Astrocyte (in vitro differentiated cells and primary cell): ENCODE results near the gene RBP3. TPM values are rescaled to one million over a fixed set of nuclear protein-coding genes. Genes with fewer than 3 reads are reported as not detected.

Source experiments
- DNase-seq: peaks from one replicate; pipeline ENCODE4 v3.0.0-alpha.2; 2010; ENCODE audit warnings: low read depth
- FAIRE-seq: peaks from 2 replicates; lab custom pipeline; 2011; peaks lifted over from hg19 to GRCh38; lab: Jason Lieb, UNC
- H2AFZ ChIP-seq: 2 replicates; pipeline ENCODE4 v1.6.0; 2012; ENCODE audit warnings: low read depth, low read length, inconsistent platforms
- H3K27ac ChIP-seq: 2 replicates; pipeline ENCODE4 v1.5.1; 2011; ENCODE audit warnings: low read depth, low read length, inconsistent platforms
- H3K27me3 ChIP-seq: 2 replicates; pipeline ENCODE4 v1.6.0; 2011; ENCODE audit warnings: low read length, inconsistent platforms; ENCODE audit not compliant: insufficient read depth
- H3K36me3 ChIP-seq: 2 replicates; pipeline ENCODE4 v1.5.1; 2011; ENCODE audit warnings: low read length, inconsistent platforms; ENCODE audit not compliant: insufficient read depth
- H3K4me1 ChIP-seq: 2 replicates; pipeline ENCODE4 v1.5.1; 2011; ENCODE audit warnings: low read length, inconsistent platforms; ENCODE audit not compliant: insufficient read depth
- H3K4me2 ChIP-seq: 2 replicates; pipeline ENCODE4 v1.6.0; 2012; ENCODE audit warnings: low read length, inconsistent platforms
- H3K4me3 ChIP-seq: 2 replicates; pipeline ENCODE4 v1.5.1; 2011; ENCODE audit warnings: low read depth, mild to moderate bottlenecking, low read length, inconsistent platforms; ENCODE audit not compliant: insufficient read depth
- H3K79me2 ChIP-seq: 2 replicates; pipeline ENCODE4 v1.6.0; 2012; ENCODE audit warnings: mild to moderate bottlenecking, low read length, inconsistent platforms; ENCODE audit not compliant: insufficient read depth
- H3K9ac ChIP-seq: 2 replicates; pipeline ENCODE4 v1.6.0; 2012; ENCODE audit warnings: mild to moderate bottlenecking, low read length, inconsistent platforms
- H3K9me3 ChIP-seq: 2 replicates; pipeline ENCODE4 v1.5.1; 2012; ENCODE audit warnings: low read depth, mild to moderate bottlenecking, low read length, inconsistent platforms; ENCODE audit not compliant: insufficient read depth
- H4K20me1 ChIP-seq: 2 replicates; pipeline ENCODE4 v1.6.0; 2012; ENCODE audit warnings: low read length, inconsistent platforms; ENCODE audit not compliant: insufficient read depth
- H3K27ac Mint-ChIP-seq: one replicate; pipeline ENCODE4 v1.8.0; 2021; ENCODE audit warnings: mild to moderate bottlenecking, mixed read lengths; ENCODE audit not compliant: unreplicated experiment
- H3K27me3 Mint-ChIP-seq: one replicate; pipeline ENCODE4 v1.8.0; 2021; ENCODE audit warnings: low read depth, mixed read lengths; ENCODE audit not compliant: unreplicated experiment
- H3K36me3 Mint-ChIP-seq: one replicate; pipeline ENCODE4 v1.8.0; 2021; ENCODE audit warnings: low read depth, mixed read lengths; ENCODE audit not compliant: unreplicated experiment
- H3K4me1 Mint-ChIP-seq: one replicate; pipeline ENCODE4 v1.8.0; 2021; ENCODE audit warnings: low read depth, mixed read lengths; ENCODE audit not compliant: unreplicated experiment
- H3K4me3 Mint-ChIP-seq: one replicate; pipeline ENCODE4 v1.8.0; 2021; ENCODE audit warnings: mild to moderate bottlenecking, moderate library complexity, mixed read lengths; ENCODE audit not compliant: unreplicated experiment
- H3K9me3 Mint-ChIP-seq: one replicate; pipeline ENCODE4 v1.8.0; 2021; ENCODE audit warnings: mild to moderate bottlenecking, mixed read lengths; ENCODE audit not compliant: unreplicated experiment
- CTCF ChIP-seq: IDR thresholded peaks from 2 replicates; pipeline ENCODE4 v1.5.1; 2011; ENCODE audit warnings: low read depth, mild to moderate bottlenecking, inconsistent platforms, low read length, moderate library complexity; ENCODE audit not compliant: insufficient read depth
- EZH2 ChIP-seq: IDR thresholded peaks from 2 replicates; pipeline ENCODE4 v1.6.1; 2012; ENCODE audit warnings: mild to moderate bottlenecking, low read length, inconsistent platforms; ENCODE audit not compliant: insufficient read depth
- total RNA-seq: library from RNA; stranded (reverse); gene quantifications from 2 replicates; pipeline ENCODE4 v1.2.1, GENCODE V29; 2021

The RBP3 gene
- total RNA-seq, 1 donor from 2014 or later, result not detected

DNA sequence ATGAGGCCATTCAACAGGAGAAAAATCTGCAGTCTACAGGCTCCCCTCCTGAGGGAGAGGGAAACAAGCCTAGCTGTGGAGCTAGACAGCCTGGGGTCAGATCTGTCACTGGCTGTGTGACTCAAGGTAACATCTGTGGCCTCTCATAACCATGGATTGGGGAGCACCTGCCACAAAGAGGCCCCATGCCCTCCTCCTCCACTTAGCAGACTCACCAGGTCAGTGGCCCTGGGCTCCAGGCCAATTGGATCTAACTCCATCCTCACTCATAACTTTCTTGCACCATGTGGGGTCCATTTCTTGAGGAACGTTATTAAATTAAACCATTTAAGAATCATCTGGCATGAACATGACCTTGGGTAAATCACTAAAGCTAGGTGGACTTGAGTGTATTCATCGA, 46.3 kb upstream of the RBP3 start:
- Mint-ChIP-seq H3K27me3 (peaks cover 81% of the 10 kb centered on the region), H3K4me3 (peak overlapping the region; percentile 55), H3K4me1 (peaks cover 2% of the 10 kb centered on the region), H3K36me3 (no peaks in the 10 kb centered on the region), H3K27ac (no peak overlapping the region), H3K9me3 (no peaks in the 10 kb centered on the region)
- Histone ChIP-seq H3K4me2 (no peak overlapping the region), H4K20me1 (no peaks in the 10 kb centered on the region), H2AFZ (no peak overlapping the region), H3K9ac (no peak overlapping the region), H3K79me2 (no peaks in the 10 kb centered on the region), H3K9me3 (no peaks in the 10 kb centered on the region), H3K27ac (no peak overlapping the region), H3K27me3 (peaks cover 38% of the 10 kb centered on the region), H3K36me3 (no peaks in the 10 kb centered on the region), H3K4me3 (no peak overlapping the region), H3K4me1 (peaks cover 2% of the 10 kb centered on the region)
- FAIRE-seq, result no peak
- no peak for DNase-seq
- no peak for TF ChIP-seq EZH2
- TF ChIP-seq CTCF, result no peak

DNA sequence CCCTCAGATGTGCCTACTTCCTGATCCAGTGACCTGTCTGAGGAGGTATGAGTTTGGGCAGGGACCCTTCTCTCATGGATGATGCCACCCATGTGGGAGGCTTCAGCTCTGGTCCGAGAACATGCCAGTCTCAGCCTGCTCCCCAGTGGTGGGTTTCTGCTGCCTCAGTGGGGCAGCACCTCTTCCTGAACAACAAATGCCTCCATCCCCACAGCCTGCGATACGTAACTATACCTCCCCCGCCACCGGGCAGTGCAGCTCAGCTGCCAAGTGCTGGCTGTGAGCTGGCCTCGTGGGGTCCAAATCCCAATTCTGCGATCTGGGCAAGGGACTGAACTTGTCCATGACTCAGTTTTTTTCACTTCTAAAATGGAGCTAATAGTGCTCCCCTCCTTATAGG, 45.1 kb upstream of the RBP3 start:
- Histone ChIP-seq H2AFZ (no peak overlapping the region), H3K9ac (no peak overlapping the region), H3K9me3 (no peaks in the 10 kb centered on the region), H3K79me2 (no peaks in the 10 kb centered on the region), H3K4me1 (peaks cover 2% of the 10 kb centered on the region), H3K36me3 (no peaks in the 10 kb centered on the region), H4K20me1 (no peaks in the 10 kb centered on the region), H3K4me2 (no peak overlapping the region), H3K4me3 (no peak overlapping the region), H3K27ac (no peak overlapping the region), H3K27me3 (peaks cover 33% of the 10 kb centered on the region)
- no peak for TF ChIP-seq CTCF
- no peaks in the 10 kb centered on the region for H3K36me3 Mint-ChIP-seq
- no peak overlapping the region for H3K27ac Mint-ChIP-seq
- no peaks in the 10 kb centered on the region for H3K9me3 Mint-ChIP-seq
- H3K4me1 Mint-ChIP-seq, result peaks cover 2% of the 10 kb centered on the region
- no peak for DNase-seq
- H3K4me3 Mint-ChIP-seq, result peak overlapping the region; percentile 28
- H3K27me3 Mint-ChIP-seq, result peaks cover 82% of the 10 kb centered on the region
- FAIRE-seq, result no peak

GRCh38 chr10:47303866-47304265, 44.3 kb upstream of the RBP3 start:
- Histone ChIP-seq H3K27ac (no peak overlapping the region), H2AFZ (no peak overlapping the region), H3K36me3 (no peaks in the 10 kb centered on the region), H3K79me2 (no peaks in the 10 kb centered on the region), H3K4me1 (peaks cover 2% of the 10 kb centered on the region), H3K4me2 (no peak overlapping the region), H4K20me1 (no peaks in the 10 kb centered on the region), H3K4me3 (no peak overlapping the region), H3K9ac (no peak overlapping the region), H3K9me3 (no peaks in the 10 kb centered on the region), H3K27me3 (peaks cover 32% of the 10 kb centered on the region)
- peaks cover 79% of the 10 kb centered on the region for H3K27me3 Mint-ChIP-seq
- FAIRE-seq, result no peak
- DNase-seq, result no peak
- no peaks in the 10 kb centered on the region for H3K36me3 Mint-ChIP-seq
- no peaks in the 10 kb centered on the region for H3K9me3 Mint-ChIP-seq
- H3K4me1 Mint-ChIP-seq, result peaks cover 2% of the 10 kb centered on the region
- no peak overlapping the region for H3K27ac Mint-ChIP-seq
- no peak overlapping the region for H3K4me3 Mint-ChIP-seq
- TF ChIP-seq EZH2 (no peak), CTCF (no peak)
